CD14-positive monocyte (primary cell): Measurements from ENCODE around the gene ATP2A1. TPM values are rescaled to one million over a fixed set of nuclear protein-coding genes. Genes with fewer than 3 reads are reported as not detected.

ENCODE experiments used
- DNase-seq, 3 donors: peaks; one replicate each; pipeline ENCODE4 v3.0.0-alpha.2; 2011 to 2022
- H2AFZ ChIP-seq: 2 replicates; pipeline ENCODE4 v1.6.0; 2012; ENCODE audit warnings: mild to moderate bottlenecking, low read depth, low read length, inconsistent platforms; ENCODE audit not compliant: insufficient read depth, poor library complexity, severe bottlenecking
- H3K27ac ChIP-seq, 2 donors: 1 replicate in 1 of 2; 2 replicates in 1 of 2; pipeline ENCODE4 v1.5.1; 2012 to 2013; ENCODE audit warnings: low read length in 2 of 2, control low read depth in 1 of 2, inconsistent platforms in 1 of 2, low read depth in 1 of 2, mild to moderate bottlenecking in 1 of 2
- H3K27me3 ChIP-seq, 2 donors: one replicate each; pipeline versions ENCODE4 v1.6.0 to v1.6.1; 2011 to 2013; ENCODE audit warnings: low read length in 2 of 2; ENCODE audit not compliant: control insufficient read depth in 2 of 2, insufficient read depth in 2 of 2
- H3K36me3 ChIP-seq, 2 donors: replicated peaks in 1 of 2; 1 replicate in 1 of 2; 2 replicates in 1 of 2; pipeline versions ENCODE4 v1.5.1 to v1.6.1; 2012 to 2013; ENCODE audit warnings: low read length in 2 of 2, control low read depth in 1 of 2, inconsistent platforms in 1 of 2, mild to moderate bottlenecking in 1 of 2; ENCODE audit not compliant: insufficient read depth in 2 of 2, control insufficient read depth in 1 of 2
- H3K4me1 ChIP-seq, 2 donors: 1 replicate in 1 of 2; 2 replicates in 1 of 2; pipeline versions ENCODE4 v1.5.1 to v1.6.1; 2012 to 2013; ENCODE audit warnings: low read length in 2 of 2, control low read depth in 1 of 2, inconsistent platforms in 1 of 2, mild to moderate bottlenecking in 1 of 2, moderate library complexity in 1 of 2; ENCODE audit not compliant: insufficient read depth in 2 of 2, control insufficient read depth in 1 of 2
- H3K4me2 ChIP-seq: replicated peaks from 2 replicates; pipeline ENCODE3; 2012; ENCODE audit warnings: low read length, moderate library complexity, mild to moderate bottlenecking; ENCODE audit not compliant: poor library complexity, severe bottlenecking; ENCODE audit errors: extremely low read depth
- H3K4me3 ChIP-seq, 3 experiments: fragments of 200-600 bp in 1 of 3; sonication (generic) in 1 of 3; replicated peaks in 1 of 3; 1 replicate in 2 of 3; 2 replicates in 1 of 3; pipeline ENCODE4 v1.5.1; 2011 to 2013; ENCODE audit warnings: low read length in 3 of 3, mild to moderate bottlenecking in 3 of 3, control low read depth in 2 of 3, low read depth in 2 of 3, inconsistent platforms in 1 of 3, moderate library complexity in 1 of 3
- H3K79me2 ChIP-seq: 2 replicates; pipeline ENCODE4 v1.6.0; 2012; ENCODE audit warnings: mild to moderate bottlenecking, control low read depth, inconsistent platforms, low read length, moderate library complexity; ENCODE audit not compliant: insufficient read depth
- H3K9ac ChIP-seq: 2 replicates; pipeline ENCODE4 v1.6.0; 2017; ENCODE audit warnings: low read length, mild to moderate bottlenecking; ENCODE audit not compliant: insufficient read depth, poor library complexity, severe bottlenecking
- H3K9me3 ChIP-seq, 2 donors: replicated peaks in 1 of 2; 1 replicate in 1 of 2; 2 replicates in 1 of 2; pipeline versions ENCODE4 v1.5.1 to v1.6.1; 2012 to 2013; ENCODE audit warnings: low read length in 2 of 2, control low read depth in 1 of 2; ENCODE audit not compliant: control insufficient read depth in 1 of 2, insufficient read depth in 1 of 2
- H4K20me1 ChIP-seq: 2 replicates; pipeline ENCODE4 v1.6.0; 2012; ENCODE audit warnings: mild to moderate bottlenecking, low read length, control low read depth, moderate library complexity; ENCODE audit not compliant: insufficient read depth
- H3K27ac Mint-ChIP-seq, 7 donors: one replicate each; pipeline ENCODE4 v1.8.0; 2020; ENCODE audit warnings: mild to moderate bottlenecking in 7 of 7, mixed read lengths in 7 of 7, moderate library complexity in 6 of 7, inconsistent platforms in 2 of 7
- H3K27me3 Mint-ChIP-seq, 3 donors: one replicate each; pipeline ENCODE4 v1.8.0; 2021 to 2022; ENCODE audit warnings: low read depth in 3 of 3, mild to moderate bottlenecking in 3 of 3, mixed read lengths in 3 of 3, moderate library complexity in 3 of 3, inconsistent platforms in 1 of 3
- H3K36me3 Mint-ChIP-seq, 2 donors: one replicate each; pipeline ENCODE4 v1.8.0; 2020; ENCODE audit warnings: mixed read lengths in 2 of 2, inconsistent platforms in 1 of 2, mild to moderate bottlenecking in 1 of 2
- H3K4me1 Mint-ChIP-seq: one replicate; pipeline ENCODE4 v1.8.0; 2020; ENCODE audit warnings: mild to moderate bottlenecking, mixed read lengths
- H3K4me3 Mint-ChIP-seq, 2 donors: one replicate each; pipeline ENCODE4 v1.8.0; 2020; ENCODE audit warnings: mild to moderate bottlenecking in 2 of 2, mixed read lengths in 2 of 2, moderate library complexity in 1 of 2
- H3K9me3 Mint-ChIP-seq, 7 donors: one replicate each; pipeline ENCODE4 v1.8.0; 2020 to 2022; ENCODE audit warnings: mixed read lengths in 7 of 7, mild to moderate bottlenecking in 6 of 7, moderate library complexity in 6 of 7, inconsistent platforms in 2 of 7
- CTCF ChIP-seq: fragments of 200-600 bp; IDR thresholded peaks from one replicate; pipeline ENCODE4 v1.8.0; 2022; ENCODE audit warnings: antibody characterized with exemption, mild to moderate bottlenecking
- WGBS: methylation state at CpG from one replicate; pipeline ENCODE4 v1.1.5; 2013; ENCODE audit warnings: missing lambda C conversion rate; ENCODE audit not compliant: insufficient coverage; 5-methylcytosine and 5-hydroxymethylcytosine counted together
- intact Hi-C, 2 donors: fragments of 100-400 bp; cut with micrococcal nuclease; formaldehyde crosslinking; loops; one replicate each; pipeline versions ENCODE4 v1.15.0 to v1.15.1; 2023
- polyA plus RNA-seq, 3 donors: library from polyadenylated mRNA; depleted of rRNA in 1 of 3; unstranded in 2 of 3; stranded (reverse) in 1 of 3; fragments of 300-500 nt in 2 of 3; fragments of >200 nt in 1 of 3; fragmentation: Illumina TruSeq in 2 of 3; gene quantifications; 1 replicate in 2 of 3; 2 replicates in 1 of 3; pipeline ENCODE4 v1.2.3, GENCODE V29; 2012 to 2021

The ATP2A1 gene
- polyA plus RNA-seq, 3 donors = 0.57 TPM; not detected in 2

- H3K27me3 Mint-ChIP-seq = peaks cover 20 to 27% (median 21%) of the 10 kb centered on the region in 3 donors
- peaks cover 22% of the 10 kb centered on the region for H3K4me1 Mint-ChIP-seq
- H3K36me3 ChIP-seq = peaks cover 3% of the 10 kb centered on the region in 2 donors
- H3K4me2 ChIP-seq = peak overlapping the region; percentile 93
- peak overlapping the region in 3 of 7 donors; percentile 42 to 78 (median 42) for H3K27ac Mint-ChIP-seq
- peaks cover under 1 to 5% of the 10 kb centered on the region in 2 donors for H3K36me3 Mint-ChIP-seq
- peak overlapping the region; percentile 52 for H3K9ac ChIP-seq
- H2AFZ ChIP-seq = peak overlapping the region; percentile 99
- peaks cover 0 to 11% of the 10 kb centered on the region in 2 donors for H3K27me3 ChIP-seq
- WGBS = 3% methylated on average over 9 of the region's 27 CpGs
- peak overlapping the region; percentile 86 to 94 for H3K4me3 Mint-ChIP-seq
- H3K9me3 ChIP-seq = no peaks in the 10 kb centered on the region
- H4K20me1 ChIP-seq = peaks cover 3% of the 10 kb centered on the region
- no peaks in the 10 kb centered on the region for H3K79me2 ChIP-seq
- peak overlapping the region; percentile 68 to 86 (median 70) for H3K4me3 ChIP-seq
- peaks cover 14 to 19% of the 10 kb centered on the region in 2 donors for H3K4me1 ChIP-seq
- no peak for TF ChIP-seq CTCF
- H3K9me3 Mint-ChIP-seq = peaks cover 0 to 3% (median 0%) of the 10 kb centered on the region in 7 donors
- DNase-seq = no peak
- no peak overlapping the region for H3K27ac ChIP-seq
- intact Hi-C loops = no loop called here
These were observed 1.1 kb downstream of the ATP2A1 start for GRCh38 chr16:28879261-28879840.

GRCh38 chr16:28879841-28880588 is 1.7 kb downstream of the ATP2A1 start:
- Histone ChIP-seq H3K27ac (no peak overlapping the region), H3K9ac (peak overlapping the region; percentile 52), H3K79me2 (no peaks in the 10 kb centered on the region), H3K4me3 (peak overlapping the region; percentile 68 to 86 (median 70)), H3K4me2 (peak overlapping the region; percentile 93), H3K9me3 (no peaks in the 10 kb centered on the region), H3K27me3 (peaks cover 0 to 11% of the 10 kb centered on the region in 2 donors), H3K4me1 (peaks cover 14 to 19% of the 10 kb centered on the region in 2 donors), H2AFZ (peak overlapping the region; percentile 99), H3K36me3 (no peaks in the 10 kb centered on the region), H4K20me1 (no peaks in the 10 kb centered on the region)
- peaks cover 20 to 27% (median 21%) of the 10 kb centered on the region in 3 donors for H3K27me3 Mint-ChIP-seq
- intact Hi-C loops = loop anchor here (2.0 to 5.0 kb wide), 3 partner anchors 15 to 65 kb away; no protein-coding TSS in a partner anchor
- peaks cover 22% of the 10 kb centered on the region for H3K4me1 Mint-ChIP-seq
- peaks cover 0 to 3% (median 0%) of the 10 kb centered on the region in 7 donors for H3K9me3 Mint-ChIP-seq
- peak overlapping the region; percentile 86 to 94 for H3K4me3 Mint-ChIP-seq
- under 1% methylated on average over 66 of the region's 66 CpGs for WGBS
- TF ChIP-seq CTCF = peak; percentile 20
- H3K27ac Mint-ChIP-seq = no peak overlapping the region
- peak; percentile 77 to 83 (median 80) for DNase-seq
- no peaks in the 10 kb centered on the region for H3K36me3 Mint-ChIP-seq
